HG03378 (cell line): Measurements from ENCODE around the gene TRAPPC11.

Source experiments
- ATAC-seq: cut with Tn5 transposase; IDR thresholded peaks from one replicate; pipeline ENCODE4 v1.9.1; 2021; ENCODE audit warnings: mild to moderate bottlenecking, moderate library complexity; ENCODE audit not compliant: unreplicated experiment

The TRAPPC11 gene

DNA sequence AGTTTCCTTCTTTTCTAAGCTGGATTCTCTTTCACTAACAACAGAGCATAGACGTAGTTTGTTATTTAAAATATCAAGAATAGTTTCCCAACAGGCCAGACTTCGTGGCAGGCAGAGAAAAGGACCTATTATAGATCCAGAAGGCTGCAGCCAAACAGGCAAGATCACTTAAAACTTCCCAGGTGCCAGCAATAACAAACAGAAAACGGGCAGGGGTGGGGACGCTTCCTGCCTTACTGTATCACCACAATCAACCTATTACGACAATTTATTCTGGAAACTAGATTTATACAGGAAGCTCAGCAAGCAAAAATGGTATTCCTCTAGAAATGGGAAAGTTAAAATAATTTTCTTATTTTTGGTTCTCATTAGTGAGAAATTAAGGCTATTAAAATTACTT, 22.2 kb upstream of the TRAPPC11 start:
- ATAC-seq, result no peak

DNA sequence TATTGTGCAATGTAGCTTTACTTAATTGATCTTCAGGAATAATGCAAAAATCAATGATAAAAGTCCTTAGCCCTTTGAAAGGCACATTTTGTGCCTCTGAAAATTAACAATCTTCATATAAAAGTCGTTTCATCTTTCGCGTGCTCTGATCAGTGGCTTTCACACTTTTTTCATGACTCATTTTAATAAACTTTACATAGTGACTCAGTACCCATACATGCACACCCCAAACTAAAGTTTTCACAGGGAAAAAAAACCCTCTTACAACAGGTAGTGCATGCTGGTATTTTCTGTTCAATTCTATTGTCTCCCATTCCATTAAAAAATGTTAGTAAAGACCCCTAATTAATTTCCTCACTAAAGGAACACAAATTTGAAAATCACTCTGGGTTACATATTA, 21.6 kb upstream of the TRAPPC11 start:
- no peak for ATAC-seq

DNA sequence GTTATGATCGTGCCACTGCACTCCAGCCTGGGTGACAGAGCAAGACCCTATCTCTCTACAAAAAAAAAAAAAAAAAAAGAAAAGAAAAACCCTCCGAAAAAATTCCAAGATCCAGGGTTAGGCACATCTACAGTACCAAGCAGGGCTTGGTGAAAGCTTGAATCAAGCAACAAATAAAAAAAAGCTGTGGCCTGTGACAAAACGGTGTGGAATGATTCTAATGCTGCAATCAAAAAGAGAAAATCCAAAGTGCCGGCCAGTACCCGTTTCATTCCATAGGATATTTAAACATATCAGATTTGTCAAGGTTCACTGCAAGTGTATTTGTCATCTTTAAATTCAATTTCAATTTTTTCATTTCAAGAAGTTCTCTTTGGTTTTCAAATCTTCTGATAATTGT, 20.7 kb upstream of the TRAPPC11 start:
- ATAC-seq, result no peak

DNA sequence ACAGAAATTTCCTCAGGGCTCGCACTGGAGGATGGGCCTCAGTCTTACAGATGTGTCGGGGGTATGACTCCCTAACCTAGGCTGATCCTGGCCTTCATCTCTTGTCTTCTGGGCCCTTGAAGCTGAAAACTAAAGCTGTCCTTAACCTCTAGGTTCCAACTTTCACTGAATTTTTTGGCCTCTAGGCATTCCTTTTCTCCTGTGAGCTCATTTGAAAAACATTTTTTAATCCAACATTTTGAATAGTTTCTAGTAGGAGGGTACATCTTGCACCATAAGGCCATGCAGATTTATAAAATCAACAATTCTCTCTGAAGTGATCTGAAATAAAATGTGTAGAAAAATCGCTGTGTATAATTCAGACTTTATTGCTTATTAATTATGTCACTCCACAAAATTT, 19.8 kb upstream of the TRAPPC11 start:
- ATAC-seq, result no peak

DNA sequence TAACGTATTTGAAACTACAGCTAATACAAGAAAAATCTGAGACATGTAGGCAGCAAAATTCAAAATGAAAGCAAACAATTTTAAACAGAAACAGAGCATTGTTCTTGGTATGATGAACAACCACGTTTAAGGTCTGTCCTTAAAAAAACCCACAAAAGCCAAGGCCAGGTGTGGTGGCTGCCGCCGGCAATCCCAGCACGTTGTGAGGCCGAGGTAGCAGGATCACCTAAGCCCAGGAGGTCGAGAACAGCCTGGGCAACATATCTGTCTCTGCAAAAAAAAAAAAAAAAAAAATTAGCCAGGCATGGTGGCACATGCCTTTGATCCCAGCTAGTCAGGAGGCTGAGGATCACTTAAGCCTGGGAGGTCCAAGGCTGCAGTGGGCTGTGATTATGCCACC, 13.8 kb upstream of the TRAPPC11 start:
- no peak for ATAC-seq

DNA sequence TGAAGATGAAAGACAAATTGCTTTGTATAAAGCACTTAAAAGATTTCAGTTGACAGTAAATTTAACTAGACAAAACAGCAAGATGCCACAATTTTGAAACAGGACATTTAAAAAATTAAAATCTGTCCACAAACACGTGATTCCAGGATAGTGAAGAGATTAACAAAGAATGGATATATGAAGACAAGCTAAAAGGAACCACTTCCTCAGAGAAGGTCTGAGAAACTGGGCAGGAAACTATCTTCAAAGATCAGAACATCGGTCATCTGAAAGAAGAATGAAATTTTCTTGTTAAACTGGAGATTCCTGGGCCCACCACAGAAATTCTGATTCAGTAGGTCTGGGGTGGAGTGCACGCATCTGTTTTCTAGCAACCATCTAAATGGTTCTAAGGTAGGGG, 1.5 kb upstream of the TRAPPC11 start:
- no peak for ATAC-seq

DNA sequence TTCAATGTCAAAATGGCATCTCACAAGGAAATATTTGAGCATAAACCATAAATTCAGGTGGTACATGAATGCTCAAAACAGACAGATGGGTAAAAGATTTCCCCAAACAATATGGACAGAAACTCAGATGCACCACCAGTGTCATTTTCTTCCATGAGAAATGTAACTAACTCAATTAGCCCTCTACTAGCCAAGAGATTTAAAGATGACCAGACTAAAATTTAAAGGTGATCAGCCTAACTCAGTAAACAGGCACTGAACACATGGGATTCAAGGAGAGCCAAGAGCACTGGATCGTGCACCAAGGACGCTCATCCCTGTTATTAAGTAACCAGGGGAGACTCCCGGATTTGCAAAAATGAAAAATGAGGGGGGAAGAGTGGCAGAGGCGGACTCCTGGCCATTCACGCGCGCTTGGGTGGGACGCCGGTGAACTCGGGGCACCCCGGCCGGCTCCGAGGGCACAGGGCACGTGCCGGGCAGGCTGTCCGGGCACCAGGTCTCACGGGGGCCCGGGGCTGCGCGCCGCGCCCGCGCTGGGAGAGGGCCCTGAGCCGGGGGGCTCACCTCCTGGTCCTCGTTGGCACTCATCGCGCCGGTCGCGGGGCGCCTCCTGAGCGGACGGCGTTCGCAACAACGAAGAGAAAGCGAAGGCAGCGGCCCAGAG, 598 bp upstream of the TRAPPC11 start:
- peak; percentile 35 for ATAC-seq

DNA sequence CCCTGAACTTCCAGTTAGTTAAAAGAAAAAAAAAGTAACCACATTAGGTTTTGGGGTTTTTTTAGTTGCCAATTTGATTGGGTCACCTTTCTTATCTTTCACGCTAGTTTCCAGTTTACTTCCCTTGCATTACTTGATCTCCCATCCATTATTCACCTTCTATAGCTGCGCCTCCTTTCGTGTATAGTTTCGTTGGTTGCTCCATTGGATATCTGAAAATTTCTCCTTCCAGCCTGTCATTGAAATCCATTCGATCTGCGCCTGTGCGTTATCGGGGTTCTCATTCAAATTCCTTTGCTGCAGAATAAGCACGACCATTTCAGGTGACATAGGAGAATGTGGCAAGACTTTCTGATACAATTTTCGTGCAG, 764 bp downstream of the TRAPPC11 start:
- no peak for ATAC-seq

DNA sequence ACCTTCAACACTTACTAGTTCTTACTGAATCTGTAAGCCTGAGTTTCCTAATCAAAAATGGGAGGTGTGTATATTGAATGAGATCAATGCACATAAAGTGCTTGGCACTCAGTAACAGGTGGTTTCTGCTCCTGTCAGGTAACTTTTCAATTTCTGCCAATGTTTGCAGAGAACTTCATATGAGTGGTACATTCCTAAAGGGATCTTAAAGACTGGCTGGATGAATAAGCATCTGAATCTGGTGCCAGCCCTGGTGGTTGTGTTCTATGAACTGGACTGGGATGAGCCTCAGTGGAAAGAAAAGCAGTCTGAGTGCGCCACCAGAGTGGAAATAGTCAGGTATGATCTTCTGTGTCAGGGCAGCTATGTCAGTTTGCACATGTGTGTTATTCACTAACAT, 7.0 kb downstream of the TRAPPC11 start:
- ATAC-seq, result no peak

DNA sequence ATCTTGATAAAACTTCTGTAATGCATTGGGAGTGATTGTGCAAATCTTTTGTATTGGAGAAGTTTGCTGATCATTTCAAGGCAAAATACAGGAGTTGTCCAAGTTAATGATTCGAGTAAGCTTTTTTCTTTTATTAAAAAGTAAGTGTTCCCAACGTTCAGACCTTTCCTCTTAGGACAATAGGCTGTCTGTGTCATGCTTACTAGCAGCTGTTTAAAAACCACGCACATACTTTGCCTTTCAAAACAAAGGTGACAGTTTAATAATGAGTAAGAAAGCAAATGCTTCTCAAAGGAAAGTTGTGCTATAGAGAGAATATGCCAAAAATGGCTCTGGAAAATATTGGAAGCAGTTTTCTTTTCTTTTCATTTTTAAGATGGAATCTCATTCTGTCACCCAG, 11.2 kb downstream of the TRAPPC11 start:
- no peak for ATAC-seq

DNA sequence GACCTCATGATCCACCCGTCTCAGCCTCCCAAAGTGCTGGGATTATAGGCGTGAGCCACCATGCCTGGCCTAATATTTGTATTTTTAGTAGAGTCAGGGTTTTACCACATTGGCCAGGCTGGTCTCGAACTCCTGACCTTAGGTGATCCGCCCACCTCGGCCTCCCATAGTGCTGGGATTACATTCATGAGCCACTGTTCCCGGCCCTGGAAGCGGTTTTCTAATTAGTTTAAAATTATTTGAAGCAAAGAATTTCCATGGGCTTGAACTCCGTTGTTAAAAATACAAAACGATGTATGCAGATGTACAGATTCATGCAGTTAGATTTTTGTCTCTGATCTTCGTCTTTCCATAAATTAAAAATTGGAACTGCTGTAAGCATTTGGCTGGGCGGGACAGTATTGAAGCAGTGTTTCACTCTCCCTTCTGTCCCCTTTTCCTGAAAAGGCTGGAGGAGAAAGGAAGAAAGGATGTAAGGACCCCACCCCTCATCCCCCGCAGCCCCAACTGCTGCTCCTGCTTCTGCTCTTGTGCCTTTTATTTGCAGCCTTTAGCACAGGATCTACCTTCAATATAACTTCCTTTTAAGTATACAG, 12.0 kb downstream of the TRAPPC11 start:
- ATAC-seq, result no peak

DNA sequence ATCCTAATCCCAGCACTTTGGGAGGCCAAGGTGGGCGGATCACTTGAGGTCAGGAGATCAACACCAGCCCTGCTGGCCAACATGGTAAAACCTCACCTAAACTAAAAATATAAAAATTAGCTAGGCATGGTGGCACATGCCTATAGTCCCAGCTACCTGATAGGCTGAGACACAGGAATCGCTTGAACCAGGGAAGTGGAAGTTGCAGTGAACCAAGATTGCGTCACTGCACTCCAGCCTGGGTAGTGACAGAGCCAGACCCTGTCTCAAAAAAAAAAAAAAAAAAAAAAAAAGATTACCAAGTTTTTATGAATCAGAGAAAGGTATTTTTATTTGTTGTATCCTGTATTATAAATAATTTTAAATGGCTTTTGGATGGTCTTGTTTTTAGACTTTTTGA, 15.1 kb downstream of the TRAPPC11 start:
- no peak for ATAC-seq

DNA sequence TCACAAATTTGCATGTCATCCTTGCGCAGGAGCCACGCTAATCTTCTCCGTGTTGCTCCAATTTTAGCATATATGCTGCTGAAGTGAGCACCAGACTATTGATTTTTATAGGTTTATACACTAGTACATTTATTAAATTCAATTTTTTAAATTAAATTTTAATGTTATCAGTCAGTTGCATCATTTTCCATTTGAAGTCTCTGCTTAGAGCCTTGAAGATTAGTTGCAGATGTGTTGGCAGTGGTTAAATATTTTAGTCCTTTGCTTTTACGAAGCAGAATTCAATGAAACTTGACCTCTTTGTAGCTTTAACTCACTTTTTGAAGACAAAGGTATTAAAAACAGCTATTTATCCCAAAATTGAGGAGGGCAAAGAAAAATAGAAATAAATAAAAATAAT, 16.5 kb downstream of the TRAPPC11 start:
- ATAC-seq, result no peak

DNA sequence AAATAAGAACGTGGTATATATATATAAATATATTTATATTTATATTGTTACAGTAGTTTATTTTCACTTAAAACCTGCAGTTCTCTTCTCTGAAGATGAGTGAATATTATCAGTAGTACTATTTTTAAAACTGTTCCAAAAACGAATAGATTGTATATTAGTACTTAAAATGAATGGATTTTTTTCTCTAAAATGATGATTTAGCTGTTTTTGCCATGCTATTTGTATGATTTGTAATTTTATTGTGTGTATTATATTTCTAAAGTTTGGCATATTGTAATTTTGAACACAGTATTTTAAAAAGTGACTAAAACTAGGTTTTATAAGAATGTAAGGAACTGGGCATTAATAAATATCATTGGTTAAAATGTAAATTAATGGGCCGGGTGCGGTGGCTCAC, 22.0 kb downstream of the TRAPPC11 start:
- no peak for ATAC-seq

DNA sequence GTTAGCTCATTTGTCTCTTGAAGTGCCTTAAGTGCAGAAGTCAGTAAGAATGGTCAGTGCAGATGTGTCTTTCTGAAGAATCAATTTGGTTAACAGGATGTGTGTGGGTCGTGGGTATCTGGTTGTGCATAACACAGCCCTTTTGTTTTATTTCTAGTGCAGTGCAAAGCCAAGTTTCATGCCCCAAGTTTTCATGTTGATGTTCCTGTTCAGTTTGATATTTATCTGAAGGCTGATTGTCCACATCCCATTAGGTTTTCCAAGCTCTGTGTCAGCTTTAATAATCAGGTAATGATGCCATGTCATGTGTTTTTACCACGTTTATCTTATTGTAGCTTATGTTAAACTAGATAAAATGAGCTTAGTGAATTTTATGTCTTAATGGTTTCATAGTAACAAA, 27.4 kb downstream of the TRAPPC11 start:
- no peak for ATAC-seq

DNA sequence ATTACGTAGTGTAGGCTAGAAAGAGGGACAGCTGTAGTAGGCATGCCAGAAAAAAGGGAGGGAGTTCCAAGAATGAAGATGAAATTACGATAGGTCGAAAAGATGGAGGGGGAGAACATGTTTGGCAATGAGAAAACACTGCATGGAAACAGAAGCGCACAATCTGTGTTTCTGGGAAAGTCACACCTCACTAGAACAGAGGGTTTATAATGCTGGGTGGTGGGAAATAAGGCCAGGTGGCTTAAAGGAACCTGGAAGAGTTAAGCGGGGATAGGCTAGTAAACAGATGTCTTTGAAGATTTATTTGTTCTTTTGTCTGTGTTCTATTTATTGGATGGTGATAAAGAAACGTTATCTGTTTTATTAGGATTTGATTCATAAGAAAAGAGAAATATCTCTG, 29.1 kb downstream of the TRAPPC11 start:
- ATAC-seq, result no peak

DNA sequence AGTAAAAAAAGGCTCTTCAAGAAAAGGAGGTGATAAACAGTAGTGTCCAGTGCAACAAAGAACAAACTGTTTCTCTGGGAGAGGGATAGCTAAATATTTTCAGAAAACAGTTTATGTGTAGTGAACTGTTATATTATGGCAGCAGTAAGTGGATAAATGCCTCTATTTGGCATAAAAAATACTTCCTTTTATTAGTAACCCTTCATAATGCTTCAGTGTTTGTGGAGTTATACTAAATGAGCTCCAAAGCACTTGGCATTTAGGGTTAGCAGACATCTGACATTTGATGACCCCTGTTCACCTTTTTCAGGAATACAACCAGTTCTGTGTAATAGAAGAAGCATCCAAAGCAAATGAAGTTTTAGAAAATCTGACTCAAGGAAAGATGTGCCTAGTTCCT, 31.9 kb downstream of the TRAPPC11 start:
- no peak for ATAC-seq

DNA sequence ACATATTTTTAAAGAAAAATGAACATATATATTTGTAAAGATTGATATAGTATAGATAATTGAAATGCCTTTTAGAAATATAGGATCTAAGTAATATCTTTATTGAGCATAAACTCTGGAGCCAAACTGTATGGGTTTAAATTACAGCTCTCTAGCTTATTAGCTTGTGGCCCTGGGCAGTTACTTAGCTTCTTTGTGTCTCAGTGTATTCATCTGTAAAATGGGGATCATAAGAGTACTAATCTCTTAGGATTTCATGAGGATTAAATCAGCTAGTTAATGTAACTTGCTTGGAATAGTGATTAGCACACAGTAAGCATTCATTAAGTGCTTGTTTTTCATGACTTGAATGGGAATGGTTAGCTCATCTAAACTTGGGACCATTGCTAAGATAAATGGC, 32.8 kb downstream of the TRAPPC11 start:
- no peak for ATAC-seq

DNA sequence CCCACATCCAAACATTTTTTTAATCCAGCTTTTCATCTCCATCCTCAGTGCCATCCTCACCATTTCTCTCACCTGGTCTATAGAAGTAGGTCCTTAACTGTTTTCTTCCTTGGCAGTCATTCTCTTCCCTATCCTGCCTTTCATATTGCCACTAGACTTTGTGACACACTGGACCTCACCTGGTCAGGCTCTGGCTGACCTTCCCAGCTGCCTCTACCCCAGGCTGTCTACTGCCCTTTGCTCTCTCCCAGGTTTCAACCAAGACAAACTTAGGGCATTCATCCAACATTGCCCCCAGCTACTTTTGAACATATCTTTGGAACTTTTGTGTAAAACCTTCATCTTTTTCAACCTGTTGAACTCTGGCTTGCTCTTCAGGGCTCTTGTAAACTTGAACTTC, 39.8 kb downstream of the TRAPPC11 start:
- no peak for ATAC-seq

DNA sequence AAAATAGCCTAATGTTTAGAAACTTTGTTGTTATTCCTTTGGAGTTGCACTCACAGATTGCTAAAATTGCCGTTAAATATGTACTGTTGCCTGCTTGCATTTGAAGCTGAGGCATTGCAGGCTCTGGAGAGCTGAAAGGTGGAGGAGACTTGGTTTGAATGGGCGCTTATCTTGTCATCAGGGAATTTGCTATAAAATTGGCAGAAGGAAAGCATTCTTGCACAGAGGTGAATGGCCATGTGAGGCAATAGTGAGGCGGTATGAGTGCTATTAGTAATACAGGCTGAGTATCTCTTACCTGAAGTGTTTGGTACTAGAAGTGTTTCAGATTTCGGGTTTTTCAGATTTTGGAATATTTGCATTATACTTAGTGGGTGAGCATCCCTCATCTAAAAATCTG, 41.3 kb downstream of the TRAPPC11 start:
- no peak for ATAC-seq

DNA sequence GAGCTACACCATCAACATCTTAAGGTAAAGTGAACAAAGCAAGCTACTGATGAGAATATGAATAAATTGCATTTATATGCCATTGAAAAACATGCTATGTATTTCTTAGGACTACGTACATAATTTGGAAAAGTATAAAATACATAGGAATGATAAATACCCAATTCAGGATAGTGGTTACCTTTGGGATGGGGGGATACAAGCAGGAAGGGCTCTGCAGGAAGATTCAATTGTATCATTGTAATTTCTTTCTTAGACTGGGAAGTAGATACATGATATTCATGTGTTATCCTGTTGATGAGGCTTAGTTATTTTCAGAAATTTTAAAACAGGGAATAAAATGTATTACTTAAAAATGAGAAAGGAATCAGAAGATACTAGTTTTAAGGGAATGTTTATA, 43.4 kb downstream of the TRAPPC11 start:
- no peak for ATAC-seq

DNA sequence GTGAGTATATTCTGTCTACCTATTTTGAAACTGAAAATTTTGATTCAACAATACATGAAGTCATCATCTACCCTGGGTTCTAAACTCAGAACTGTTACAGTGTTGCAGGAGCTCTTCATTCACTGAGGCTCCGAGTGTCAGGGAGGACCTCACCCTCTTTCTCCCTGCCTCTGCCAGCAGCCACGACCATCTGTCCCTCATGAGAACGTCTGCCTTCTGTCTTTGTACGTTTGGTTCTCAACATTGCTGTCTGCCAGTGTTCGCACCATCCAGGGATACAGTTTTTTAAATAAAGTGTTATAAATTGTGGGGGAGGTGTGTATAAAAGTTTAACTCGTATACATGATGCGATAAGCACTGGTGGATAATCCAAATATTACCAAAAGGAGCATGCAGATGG, 55.5 kb downstream of the TRAPPC11 start:
- no peak for ATAC-seq

DNA sequence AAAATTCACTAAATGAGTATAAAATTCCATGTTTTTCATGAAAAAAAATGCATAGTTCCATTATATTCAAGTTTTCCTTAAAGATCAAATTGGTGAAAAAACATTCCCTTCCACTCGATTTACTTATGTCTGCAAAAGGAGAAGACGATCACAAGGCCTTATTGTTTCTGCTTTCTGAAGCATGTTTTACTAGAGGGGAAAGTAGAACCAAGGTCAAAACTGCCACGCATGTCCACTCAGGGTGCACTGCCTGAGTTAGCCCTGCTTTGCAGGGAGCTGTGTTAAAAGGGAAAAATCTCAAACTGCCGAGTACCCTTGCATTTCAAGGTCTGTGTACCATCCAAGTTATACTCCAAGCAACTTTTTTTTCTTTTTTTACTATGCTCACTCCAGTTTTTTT, 57.2 kb downstream of the TRAPPC11 start:
- no peak for ATAC-seq
